PFSK-1 (cell line): Measurements from ENCODE around the gene MEF2C.

Source experiments
- POLR2AphosphoS5 ChIP-seq: IDR thresholded peaks from 2 replicates; pipeline ENCODE4 v1.6.1; 2012; ENCODE audit warnings: low read depth, mild to moderate bottlenecking, control low read depth, low read length, moderate library complexity
- TAF1 ChIP-seq: IDR thresholded peaks from 2 replicates; pipeline ENCODE4 v1.6.1; 2012; ENCODE audit warnings: low read length, control low read depth, borderline replicate concordance; ENCODE audit not compliant: insufficient read depth
- TF ChIP-seq, protein P1 (sequence below), 2 experiments: IDR thresholded peaks; 2 replicates each; pipeline versions ENCODE4 v1.6.1 to v1.8.0; 2011 to 2012; ENCODE audit warnings: low read depth in 2 of 2, low read length in 2 of 2, control low read depth in 1 of 2, inconsistent platforms in 1 of 2, mild to moderate bottlenecking in 1 of 2, moderate library complexity in 1 of 2; ENCODE audit not compliant: insufficient read depth in 1 of 2

DNA sequence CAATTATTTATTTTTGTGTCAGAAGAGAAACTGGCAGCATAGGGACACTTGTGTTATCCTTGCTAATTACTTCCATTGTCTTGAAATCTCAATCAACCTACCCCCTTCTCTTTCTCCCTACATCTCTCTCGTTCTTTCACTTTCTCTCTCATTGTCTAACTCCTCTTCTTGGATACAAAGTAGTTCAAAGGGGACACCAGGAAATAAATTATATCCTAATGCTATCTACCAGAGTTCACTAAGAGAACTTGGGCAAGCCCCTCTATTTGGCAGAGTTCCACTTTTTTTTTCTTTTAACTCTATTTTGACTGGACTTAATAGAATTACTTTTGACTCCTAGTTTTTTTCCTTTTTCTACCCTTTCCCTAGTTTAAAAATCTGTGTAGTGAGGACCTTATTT, 102.2 kb downstream of the MEF2C start:
- no peak for TF ChIP-seq POLR2AphosphoS5
- TF ChIP-seq, protein P1, sequence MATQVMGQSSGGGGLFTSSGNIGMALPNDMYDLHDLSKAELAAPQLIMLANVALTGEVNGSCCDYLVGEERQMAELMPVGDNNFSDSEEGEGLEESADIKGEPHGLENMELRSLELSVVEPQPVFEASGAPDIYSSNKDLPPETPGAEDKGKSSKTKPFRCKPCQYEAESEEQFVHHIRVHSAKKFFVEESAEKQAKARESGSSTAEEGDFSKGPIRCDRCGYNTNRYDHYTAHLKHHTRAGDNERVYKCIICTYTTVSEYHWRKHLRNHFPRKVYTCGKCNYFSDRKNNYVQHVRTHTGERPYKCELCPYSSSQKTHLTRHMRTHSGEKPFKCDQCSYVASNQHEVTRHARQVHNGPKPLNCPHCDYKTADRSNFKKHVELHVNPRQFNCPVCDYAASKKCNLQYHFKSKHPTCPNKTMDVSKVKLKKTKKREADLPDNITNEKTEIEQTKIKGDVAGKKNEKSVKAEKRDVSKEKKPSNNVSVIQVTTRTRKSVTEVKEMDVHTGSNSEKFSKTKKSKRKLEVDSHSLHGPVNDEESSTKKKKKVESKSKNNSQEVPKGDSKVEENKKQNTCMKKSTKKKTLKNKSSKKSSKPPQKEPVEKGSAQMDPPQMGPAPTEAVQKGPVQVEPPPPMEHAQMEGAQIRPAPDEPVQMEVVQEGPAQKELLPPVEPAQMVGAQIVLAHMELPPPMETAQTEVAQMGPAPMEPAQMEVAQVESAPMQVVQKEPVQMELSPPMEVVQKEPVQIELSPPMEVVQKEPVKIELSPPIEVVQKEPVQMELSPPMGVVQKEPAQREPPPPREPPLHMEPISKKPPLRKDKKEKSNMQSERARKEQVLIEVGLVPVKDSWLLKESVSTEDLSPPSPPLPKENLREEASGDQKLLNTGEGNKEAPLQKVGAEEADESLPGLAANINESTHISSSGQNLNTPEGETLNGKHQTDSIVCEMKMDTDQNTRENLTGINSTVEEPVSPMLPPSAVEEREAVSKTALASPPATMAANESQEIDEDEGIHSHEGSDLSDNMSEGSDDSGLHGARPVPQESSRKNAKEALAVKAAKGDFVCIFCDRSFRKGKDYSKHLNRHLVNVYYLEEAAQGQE (IDR thresholded peaks at IDR 0.05; ENCODE audit: insufficient read depth in 1 of 2, low read depth in 2 of 2, low read length in 2 of 2), result no peak
- no peak for TF ChIP-seq TAF1
